ENCODE data around the gene MAIP1. TPM values are rescaled to one million over a fixed set of nuclear protein-coding genes. Genes with fewer than 3 reads are reported as not detected.

MAIP1 gene
- total and polyA plus RNA-seq, 11 donors, result 9.4 to 38.5 (median 22.8) TPM

DNA sequence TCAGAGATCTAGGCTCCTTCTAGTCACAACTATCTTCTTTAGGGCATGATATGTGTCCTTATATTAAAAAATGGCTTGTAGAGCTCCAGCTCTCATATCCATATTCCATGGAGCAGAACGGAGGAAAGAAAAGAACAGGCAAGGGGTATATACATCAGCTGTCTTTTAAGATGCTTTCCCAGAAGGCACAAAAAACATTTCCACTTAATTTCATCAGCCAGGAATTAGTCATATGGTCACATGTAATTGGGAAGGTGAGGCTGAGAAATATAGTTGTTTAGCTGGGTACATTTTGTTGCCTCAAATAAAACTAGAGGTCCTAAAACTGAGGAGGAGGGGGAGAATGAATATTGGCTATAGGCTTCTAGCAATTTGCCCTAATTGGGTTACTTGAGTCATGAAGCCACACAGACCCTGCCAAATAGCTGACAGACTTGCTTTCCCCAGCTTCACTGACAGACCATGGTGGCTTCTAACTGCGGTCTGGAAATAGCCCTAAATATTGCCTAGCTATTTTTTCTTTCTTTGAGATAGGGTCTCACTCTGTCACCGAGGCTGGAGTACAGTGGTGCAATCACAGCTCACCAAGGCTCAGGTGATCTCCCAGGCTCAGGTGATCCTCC is 20.0 kb downstream of the MAIP1 start:
- no peak overlapping the region for H3K4me3 ChIP-seq
- H3K9me3 ChIP-seq, result no peaks in the 10 kb centered on the region
- ATAC-seq (no peak), DNase-seq (no peak)
- peaks cover 0 to 9% (median 1%) of the 10 kb centered on the region in 12 donors for H3K4me1 ChIP-seq
- H3K36me3 ChIP-seq, result peaks cover 0 to 16% (median 3%) of the 10 kb centered on the region in 9 donors
- intact Hi-C loops (cut with DNase I), result loop anchor here in 8 of 10 donors (5.0 to 10.0 kb wide), 3 partner anchors 502 to 729 kb away; no protein-coding TSS in a partner anchor
- H3K27me3 ChIP-seq, result no peaks in the 10 kb centered on the region
- TF ChIP-seq POLR2A (IDR thresholded peaks at IDR 0.05), result no peak
- TF ChIP-seq, protein P1, sequence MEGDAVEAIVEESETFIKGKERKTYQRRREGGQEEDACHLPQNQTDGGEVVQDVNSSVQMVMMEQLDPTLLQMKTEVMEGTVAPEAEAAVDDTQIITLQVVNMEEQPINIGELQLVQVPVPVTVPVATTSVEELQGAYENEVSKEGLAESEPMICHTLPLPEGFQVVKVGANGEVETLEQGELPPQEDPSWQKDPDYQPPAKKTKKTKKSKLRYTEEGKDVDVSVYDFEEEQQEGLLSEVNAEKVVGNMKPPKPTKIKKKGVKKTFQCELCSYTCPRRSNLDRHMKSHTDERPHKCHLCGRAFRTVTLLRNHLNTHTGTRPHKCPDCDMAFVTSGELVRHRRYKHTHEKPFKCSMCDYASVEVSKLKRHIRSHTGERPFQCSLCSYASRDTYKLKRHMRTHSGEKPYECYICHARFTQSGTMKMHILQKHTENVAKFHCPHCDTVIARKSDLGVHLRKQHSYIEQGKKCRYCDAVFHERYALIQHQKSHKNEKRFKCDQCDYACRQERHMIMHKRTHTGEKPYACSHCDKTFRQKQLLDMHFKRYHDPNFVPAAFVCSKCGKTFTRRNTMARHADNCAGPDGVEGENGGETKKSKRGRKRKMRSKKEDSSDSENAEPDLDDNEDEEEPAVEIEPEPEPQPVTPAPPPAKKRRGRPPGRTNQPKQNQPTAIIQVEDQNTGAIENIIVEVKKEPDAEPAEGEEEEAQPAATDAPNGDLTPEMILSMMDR (IDR thresholded peaks at IDR 0.05), result no peak
- WGBS, 4 donors, result 85 to 93% (median 89%) methylated on average over 3 of the region's 3 CpGs
- H3K27ac ChIP-seq, result no peak overlapping the region

DNA sequence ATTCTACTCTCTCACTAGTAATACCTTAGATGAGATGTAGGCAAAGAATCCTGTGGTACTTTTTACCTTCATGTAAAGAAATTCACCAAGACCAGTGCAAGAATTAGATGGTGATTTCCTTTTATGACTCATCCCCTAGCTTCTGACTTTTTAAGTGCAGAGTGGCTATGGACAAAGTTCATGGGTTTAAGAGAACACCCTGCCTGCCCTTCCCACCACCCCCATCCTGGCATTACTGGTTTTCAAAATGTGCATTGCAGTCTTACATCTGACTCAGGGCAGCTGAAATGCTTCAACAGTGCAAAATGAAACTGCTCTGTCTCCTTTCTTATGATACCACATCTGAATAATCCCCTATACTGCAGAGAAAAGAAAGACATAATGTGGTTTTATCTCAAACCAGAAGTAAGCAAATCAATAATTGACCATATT is 22.6 kb downstream of the MAIP1 start:
- Histone ChIP-seq H3K4me1 (peaks cover 0 to 9% (median 1%) of the 10 kb centered on the region in 12 donors), H3K27ac (no peak overlapping the region), H3K36me3 (peaks cover 0 to 6% (median 0%) of the 10 kb centered on the region in 9 donors), H3K9me3 (no peaks in the 10 kb centered on the region), H3K4me3 (no peak overlapping the region), H3K27me3 (no peaks in the 10 kb centered on the region)
- no peak for ATAC-seq
- intact Hi-C loops (cut with DNase I), result loop anchor here in 8 of 10 donors (5.0 to 10.0 kb wide), 3 partner anchors 499 to 727 kb away; no protein-coding TSS in a partner anchor
- no peak for TF ChIP-seq POLR2A (IDR thresholded peaks at IDR 0.05)
- TF ChIP-seq, protein P1 (IDR thresholded peaks at IDR 0.05), result no peak
- no peak for DNase-seq

DNA sequence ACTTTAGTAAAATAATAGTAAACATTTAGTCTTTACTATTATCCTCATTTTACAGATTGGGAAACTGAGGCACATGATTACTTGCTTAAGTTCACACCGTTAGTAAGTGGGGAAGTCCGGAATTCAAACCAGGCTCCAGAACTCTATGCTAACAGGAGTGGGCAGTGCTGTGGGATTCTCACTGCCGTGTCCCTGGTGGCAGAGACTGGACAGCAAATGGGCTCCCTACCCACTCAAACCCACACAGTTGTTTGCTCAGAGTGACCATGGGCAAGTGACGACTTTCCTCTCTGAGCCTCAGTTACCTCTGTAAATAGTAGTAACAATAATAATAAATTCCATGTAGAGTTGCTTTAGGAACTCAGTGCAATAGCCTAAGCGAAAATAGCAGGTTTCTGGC is 24.0 kb downstream of the MAIP1 start:
- WGBS, 4 donors, result 70 to 77% (median 73%) methylated on average over 5 of the region's 5 CpGs
- H3K27me3 ChIP-seq, result no peaks in the 10 kb centered on the region
- H3K4me3 ChIP-seq, result peak overlapping the region in 4 of 12 donors; percentile 9 to 36 (median 27)
- H3K27ac ChIP-seq, result no peak overlapping the region
- H3K36me3 ChIP-seq, result peaks cover 0 to 4% (median 0%) of the 10 kb centered on the region in 9 donors
- ATAC-seq (peak in 1 of 4 donors; percentile 24), DNase-seq (no peak)
- intact Hi-C loops (cut with DNase I), result loop anchor here in 8 of 10 donors (5.0 to 10.0 kb wide), 3 partner anchors 498 to 725 kb away; no protein-coding TSS in a partner anchor
- H3K9me3 ChIP-seq, result no peaks in the 10 kb centered on the region
- peaks cover 0 to 9% (median 1%) of the 10 kb centered on the region in 12 donors for H3K4me1 ChIP-seq
- TF ChIP-seq, protein P1 (IDR thresholded peaks at IDR 0.05), result no peak
- TF ChIP-seq POLR2A (IDR thresholded peaks at IDR 0.05), result no peak

DNA sequence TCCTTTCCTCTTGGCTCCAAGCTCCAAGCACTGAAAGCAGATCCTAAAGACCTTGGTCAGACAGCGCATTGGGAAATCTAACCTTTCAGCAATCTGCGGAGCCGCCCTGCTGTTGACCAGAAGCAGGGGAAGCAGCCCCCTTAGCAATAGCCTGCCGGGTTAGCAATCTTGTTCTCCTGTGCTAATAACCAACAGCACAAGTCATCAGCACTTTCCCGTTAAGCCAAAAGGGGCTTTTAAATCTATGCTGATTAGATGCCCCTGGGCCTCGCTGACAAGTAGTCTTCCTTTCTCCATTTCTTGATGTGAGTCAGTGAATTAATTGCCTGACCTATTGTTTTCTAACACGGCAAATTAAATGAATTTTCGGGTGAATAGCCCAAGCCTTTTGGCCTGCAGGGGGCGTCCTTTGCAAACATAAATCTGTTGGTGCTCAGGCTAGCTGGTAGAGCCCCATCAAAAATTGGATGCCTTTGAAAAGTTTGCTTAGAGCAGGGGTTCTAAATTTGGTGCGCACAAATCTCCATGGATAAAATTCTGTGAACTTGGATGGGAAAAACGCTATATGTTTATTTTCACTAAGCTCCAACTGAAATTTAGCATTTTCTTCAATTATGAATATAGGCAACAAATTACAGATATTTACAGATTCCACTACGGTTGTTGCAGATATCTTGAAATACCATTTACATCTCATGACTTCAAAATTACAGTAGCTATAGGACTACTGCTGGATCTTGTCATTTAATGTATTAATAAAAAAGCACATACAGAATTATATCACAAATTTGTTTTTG is 24.6 kb downstream of the MAIP1 start:
- WGBS, 4 donors, result 14 to 15% (median 15%) methylated on average over 12 of the region's 12 CpGs
- intact Hi-C loops (cut with DNase I), result loop anchor here (2.0 to 10.0 kb wide), 12 partner anchors 185 to 725 kb away; partner anchors contain the start of gene SPATS2L (in 6 of the 10)
- peak in 3 of 4 donors; percentile 75 to 82 (median 79) for ATAC-seq

More for the DNA sequence above, 24.6 kb downstream of the MAIP1 start:
- TF ChIP-seq, protein P1 (IDR thresholded peaks at IDR 0.05), result peak; percentile 84 to 96 (median 88)
- TF ChIP-seq POLR2A (IDR thresholded peaks at IDR 0.05), result no peak
- H3K27me3 ChIP-seq, result no peaks in the 10 kb centered on the region
- peak; percentile 76 to 88 (median 79) for DNase-seq
- H3K9me3 ChIP-seq, result no peaks in the 10 kb centered on the region
- H3K27ac ChIP-seq, result no peak overlapping the region
- peaks cover 0 to 9% (median 1%) of the 10 kb centered on the region in 12 donors for H3K4me1 ChIP-seq
- H3K4me3 ChIP-seq, result peak overlapping the region in 5 of 12 donors; percentile 9 to 36 (median 23)
- no peaks in the 10 kb centered on the region for H3K36me3 ChIP-seq
